GM21360 (cell line): ENCODE data around the gene ATXN7L1.

Experiments used
- ATAC-seq: cut with Tn5 transposase; IDR thresholded peaks from one replicate; pipeline ENCODE4 v1.9.1; 2021; ENCODE audit warnings: mild to moderate bottlenecking, moderate library complexity; ENCODE audit not compliant: unreplicated experiment

Gene ATXN7L1

GRCh38 chr7:105830405-105831301 lies 45.7 kb downstream of the ATXN7L1 start:
- ATAC-seq: no peak

- ATAC-seq: no peak
These were observed 46.6 kb downstream of the ATXN7L1 start for GRCh38 chr7:105829681-105830322.

GRCh38 chr7:105828141-105828540 lies 48.3 kb downstream of the ATXN7L1 start:
- no peak for ATAC-seq

- ATAC-seq: no peak
These were observed 49.1 kb downstream of the ATXN7L1 start for GRCh38 chr7:105827151-105827875.

GRCh38 chr7:105826143-105826542 lies 50.3 kb downstream of the ATXN7L1 start:
- no peak for ATAC-seq

GRCh38 chr7:105825371-105825770 lies 51.0 kb downstream of the ATXN7L1 start:
- no peak for ATAC-seq

- ATAC-seq: no peak
These were observed 53.6 kb downstream of the ATXN7L1 start for GRCh38 chr7:105822806-105823205.

GRCh38 chr7:105821527-105821926 lies 54.9 kb downstream of the ATXN7L1 start:
- ATAC-seq: no peak

- ATAC-seq: no peak
These were observed 55.9 kb downstream of the ATXN7L1 start for GRCh38 chr7:105820363-105821066.

GRCh38 chr7:105819559-105819958 lies 56.8 kb downstream of the ATXN7L1 start:
- ATAC-seq: no peak

- ATAC-seq: no peak
These were observed 59.3 kb downstream of the ATXN7L1 start for GRCh38 chr7:105816954-105817615.

GRCh38 chr7:105816266-105816843 lies 60.0 kb downstream of the ATXN7L1 start:
- ATAC-seq: no peak

GRCh38 chr7:105815576-105815975 lies 60.8 kb downstream of the ATXN7L1 start:
- no peak for ATAC-seq

- ATAC-seq: no peak
These were observed 61.9 kb downstream of the ATXN7L1 start for GRCh38 chr7:105814481-105814880.

GRCh38 chr7:105811189-105811847 lies 65.1 kb downstream of the ATXN7L1 start:
- ATAC-seq: no peak

- no peak for ATAC-seq
These were observed 65.8 kb downstream of the ATXN7L1 start for GRCh38 chr7:105810556-105810955.

GRCh38 chr7:105808703-105809590 lies 67.5 kb downstream of the ATXN7L1 start:
- peak; percentile 95 for ATAC-seq

- no peak for ATAC-seq
These were observed 68.2 kb downstream of the ATXN7L1 start for GRCh38 chr7:105808209-105808608.

GRCh38 chr7:105807448-105807762 lies 69.0 kb downstream of the ATXN7L1 start:
- ATAC-seq: no peak
